Measurements from ENCODE around the gene SIGLEC1.

GRCh38 chr20:3697588-3698305 lies 14.7 kb downstream of the SIGLEC1 start:
- TF ChIP-seq CTCF (conservative IDR thresholded peaks at IDR 0.05 in 1 of 2, IDR thresholded peaks at IDR 0.05 in 1 of 2; ENCODE audit: extremely low read depth in 1 of 2, insufficient read depth in 1 of 2, low read depth in 1 of 2, low read length in 2 of 2) (no peak), EZH2 (IDR thresholded peaks at IDR 0.05; ENCODE audit: borderline replicate concordance, low read length) (no peak)
